ENCODE data around the gene KCNE4. TPM values are rescaled to one million over a fixed set of nuclear protein-coding genes. Genes with fewer than 3 reads are reported as not detected.

The KCNE4 gene
- total RNA-seq, 1 donor from 2014 or later = 23.2 TPM

- Mint-ChIP-seq H3K27ac (ENCODE audit: unreplicated experiment) (no peak overlapping the region), H3K27me3 (ENCODE audit: low read depth) (no peaks in the 10 kb centered on the region), H3K36me3 (ENCODE audit: low read depth) (no peaks in the 10 kb centered on the region), H3K4me1 (ENCODE audit: low read depth) (peaks cover 35% of the 10 kb centered on the region), H3K9me3 (ENCODE audit: low read depth) (peaks cover 4% of the 10 kb centered on the region), H3K4me3 (ENCODE audit: unreplicated experiment) (no peak overlapping the region)
- DNase-seq (ENCODE audit: low spot score) = no peak
- no peak for TF ChIP-seq CTCF (IDR thresholded peaks at IDR 0.05)
Observed at GRCh38 chr2:223087466-223087865, 35.5 kb downstream of the KCNE4 start.

GRCh38 chr2:223088866-223089265, 36.9 kb downstream of the KCNE4 start:
- Mint-ChIP-seq H3K27me3 (ENCODE audit: low read depth) (no peaks in the 10 kb centered on the region), H3K36me3 (ENCODE audit: low read depth) (no peaks in the 10 kb centered on the region), H3K9me3 (ENCODE audit: low read depth) (peaks cover 4% of the 10 kb centered on the region), H3K4me3 (ENCODE audit: unreplicated experiment) (no peak overlapping the region), H3K4me1 (ENCODE audit: low read depth) (peaks cover 49% of the 10 kb centered on the region), H3K27ac (ENCODE audit: unreplicated experiment) (no peak overlapping the region)
- DNase-seq (ENCODE audit: low spot score) = no peak
- TF ChIP-seq CTCF (IDR thresholded peaks at IDR 0.05) = no peak

DNA sequence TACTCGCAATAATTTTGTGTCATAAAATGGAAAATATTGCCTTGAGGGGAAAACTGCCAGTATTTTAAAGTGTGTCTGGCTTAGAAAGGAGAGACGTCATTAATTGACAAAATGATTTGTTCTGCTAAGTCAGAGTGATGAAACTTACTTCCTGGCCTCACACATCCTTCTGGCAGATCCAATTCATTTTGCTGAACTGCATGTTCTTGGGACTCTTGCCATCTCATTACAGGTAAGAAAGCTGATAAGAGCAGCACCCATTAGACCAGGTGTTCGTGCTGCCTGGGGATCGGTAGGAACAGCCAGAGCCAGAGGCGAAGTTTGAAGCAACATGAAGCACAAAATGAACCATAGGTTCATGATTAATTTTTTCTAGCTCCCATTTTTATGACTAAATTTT, 38.0 kb downstream of the KCNE4 start:
- no peak for DNase-seq (ENCODE audit: low spot score)
- Mint-ChIP-seq H3K27me3 (ENCODE audit: low read depth) (no peaks in the 10 kb centered on the region), H3K27ac (ENCODE audit: unreplicated experiment) (no peak overlapping the region), H3K4me3 (ENCODE audit: unreplicated experiment) (no peak overlapping the region), H3K9me3 (ENCODE audit: low read depth) (peaks cover 4% of the 10 kb centered on the region), H3K4me1 (ENCODE audit: low read depth) (peaks cover 53% of the 10 kb centered on the region), H3K36me3 (ENCODE audit: low read depth) (no peaks in the 10 kb centered on the region)
- no peak for TF ChIP-seq CTCF (IDR thresholded peaks at IDR 0.05)

DNA sequence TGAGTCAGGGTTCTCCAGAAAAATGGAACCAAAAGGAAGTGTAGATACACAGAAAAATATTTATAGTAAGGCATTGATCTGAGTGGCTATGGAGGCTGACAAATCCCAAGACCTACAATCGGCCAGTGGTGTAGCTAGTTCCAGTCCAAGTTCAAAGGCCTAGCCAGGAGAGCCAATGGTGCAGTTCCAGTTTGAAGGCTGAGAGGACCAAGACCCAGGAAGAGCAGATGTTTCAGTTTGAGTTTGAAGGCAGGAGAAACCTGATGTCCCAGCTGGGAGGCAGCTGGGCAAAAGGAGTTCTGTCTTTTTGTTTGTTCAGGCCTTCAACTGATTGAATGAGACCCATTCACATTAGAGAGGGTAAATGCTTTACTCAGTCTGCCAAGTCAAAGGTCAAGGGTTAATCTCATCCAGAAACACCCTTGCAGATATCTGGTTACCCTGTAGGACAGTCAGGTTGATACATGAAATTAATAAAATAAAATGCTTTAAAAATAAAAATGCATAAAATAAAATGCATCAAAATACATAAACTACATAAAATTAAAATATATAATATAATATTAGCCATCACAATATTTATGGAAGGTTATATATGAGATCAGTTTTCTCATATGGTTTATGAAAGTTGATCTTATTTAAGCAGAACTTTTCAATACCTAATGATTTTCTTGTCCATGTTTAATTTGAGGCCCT, 38.7 kb downstream of the KCNE4 start:
- peak overlapping the region; percentile 51 for H3K27ac Mint-ChIP-seq (ENCODE audit: unreplicated experiment)
- peaks cover 4% of the 10 kb centered on the region for H3K9me3 Mint-ChIP-seq (ENCODE audit: low read depth)
- peaks cover 53% of the 10 kb centered on the region for H3K4me1 Mint-ChIP-seq (ENCODE audit: low read depth)
- TF ChIP-seq CTCF (IDR thresholded peaks at IDR 0.05) = no peak
- H3K4me3 Mint-ChIP-seq (ENCODE audit: unreplicated experiment) = no peak overlapping the region
- no peak for DNase-seq (ENCODE audit: low spot score)
- no peaks in the 10 kb centered on the region for H3K36me3 Mint-ChIP-seq (ENCODE audit: low read depth)
- no peaks in the 10 kb centered on the region for H3K27me3 Mint-ChIP-seq (ENCODE audit: low read depth)

DNA sequence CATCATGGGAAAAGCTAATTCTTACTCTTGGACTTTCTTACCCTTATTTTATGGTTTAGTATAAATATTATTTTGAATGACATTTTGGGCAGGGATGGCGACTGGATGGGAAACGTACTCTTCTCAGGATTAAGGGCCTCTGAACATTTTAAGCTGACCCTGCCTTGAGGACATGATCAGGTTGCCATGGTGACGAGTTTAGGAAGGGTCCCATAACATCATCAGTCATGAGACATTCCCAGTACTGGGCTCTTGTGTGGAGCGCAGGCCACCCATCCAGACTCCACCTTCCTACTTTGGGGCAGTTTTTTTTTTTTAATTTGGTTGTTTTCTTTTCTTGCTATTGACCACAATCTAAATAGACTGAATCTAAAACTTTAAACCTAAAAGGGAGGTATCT, 40.7 kb downstream of the KCNE4 start:
- Mint-ChIP-seq H3K36me3 (ENCODE audit: low read depth) (no peaks in the 10 kb centered on the region), H3K27me3 (ENCODE audit: low read depth) (no peaks in the 10 kb centered on the region), H3K4me1 (ENCODE audit: low read depth) (peaks cover 65% of the 10 kb centered on the region), H3K27ac (ENCODE audit: unreplicated experiment) (peak overlapping the region; percentile 17), H3K9me3 (ENCODE audit: low read depth) (peaks cover 4% of the 10 kb centered on the region), H3K4me3 (ENCODE audit: unreplicated experiment) (no peak overlapping the region)
- no peak for TF ChIP-seq CTCF (IDR thresholded peaks at IDR 0.05)
- DNase-seq (ENCODE audit: low spot score) = no peak
